SJSA1 (cell line): ENCODE results near the gene VSTM4. TPM values are rescaled to one million over a fixed set of nuclear protein-coding genes. Genes with fewer than 3 reads are reported as not detected.
A peak's percentile ranks its signal among the peaks of the same experiment; 100 is the strongest.

Source experiments
- DNase-seq, 2 experiments: peaks; one replicate each; pipeline ENCODE4 v3.0.0-alpha.2; 2015 to 2020; ENCODE audit warnings: low spot score in 2 of 2, low read depth in 1 of 2
- H3K27ac ChIP-seq: fragments of 250-450 bp; sonication (Bioruptor Pico); 2 replicates; pipeline ENCODE4 v1.5.1; 2020; ENCODE audit warnings: mild to moderate bottlenecking, moderate library complexity
- H3K27me3 ChIP-seq: fragments of 250-450 bp; sonication (Bioruptor Pico); replicated peaks from 2 replicates; pipeline ENCODE4 v1.5.1; 2020; ENCODE audit warnings: mild to moderate bottlenecking, moderate library complexity
- H3K36me3 ChIP-seq: fragments of 250-450 bp; sonication (Bioruptor Pico); 2 replicates; pipeline ENCODE4 v1.5.1; 2020; ENCODE audit warnings: mild to moderate bottlenecking
- H3K4me1 ChIP-seq: fragments of 250-450 bp; sonication (Bioruptor Pico); replicated peaks from 2 replicates; pipeline ENCODE4 v1.6.1; 2021; ENCODE audit warnings: mild to moderate bottlenecking
- H3K4me3 ChIP-seq: fragments of 250-450 bp; sonication (Bioruptor Pico); 2 replicates; pipeline ENCODE4 v1.5.1; 2020; ENCODE audit warnings: mild to moderate bottlenecking
- H3K9me3 ChIP-seq: fragments of 250-450 bp; sonication (Bioruptor Pico); replicated peaks from 2 replicates; pipeline ENCODE4 v1.5.1; 2020; ENCODE audit warnings: mild to moderate bottlenecking
- total RNA-seq: library from RNA; depleted of rRNA; stranded (reverse); fragments of >200 nt; shearing (Covaris generic); gene quantifications from 2 replicates; pipeline ENCODE4 v1.2.3, GENCODE V29; 2014

The VSTM4 gene
- total RNA-seq, 1 experiment from 2014 or later: 3.7 TPM

- Histone ChIP-seq H3K27ac (no peak overlapping the region), H3K27me3 (0 out of 2 replicates have a peak, but pooled peaks cover 2% of the 10 kb centered on the region), H3K4me3 (no peak overlapping the region), H3K36me3 (0 out of 2 replicates have a peak, but pooled peaks cover 4% of the 10 kb centered on the region), H3K9me3 (no peaks in the 10 kb centered on the region), H3K4me1 (peaks cover 9% of the 10 kb centered on the region)
- DNase-seq: no peak
Measured at GRCh38 chr10:49118430-49119074, 3.2 kb upstream of the VSTM4 start.

- DNase-seq: no peak
- no peak overlapping the region for H3K27ac ChIP-seq
- no peaks in the 10 kb centered on the region for H3K9me3 ChIP-seq
- peaks cover 9% of the 10 kb centered on the region for H3K4me1 ChIP-seq
- H3K36me3 ChIP-seq: 0 out of 2 replicates have a peak, but pooled peaks cover 4% of the 10 kb centered on the region
- H3K27me3 ChIP-seq: no peaks in the 10 kb centered on the region
- no peak overlapping the region for H3K4me3 ChIP-seq
Measured at GRCh38 chr10:49117376-49118070, 2.2 kb upstream of the VSTM4 start.

DNA sequence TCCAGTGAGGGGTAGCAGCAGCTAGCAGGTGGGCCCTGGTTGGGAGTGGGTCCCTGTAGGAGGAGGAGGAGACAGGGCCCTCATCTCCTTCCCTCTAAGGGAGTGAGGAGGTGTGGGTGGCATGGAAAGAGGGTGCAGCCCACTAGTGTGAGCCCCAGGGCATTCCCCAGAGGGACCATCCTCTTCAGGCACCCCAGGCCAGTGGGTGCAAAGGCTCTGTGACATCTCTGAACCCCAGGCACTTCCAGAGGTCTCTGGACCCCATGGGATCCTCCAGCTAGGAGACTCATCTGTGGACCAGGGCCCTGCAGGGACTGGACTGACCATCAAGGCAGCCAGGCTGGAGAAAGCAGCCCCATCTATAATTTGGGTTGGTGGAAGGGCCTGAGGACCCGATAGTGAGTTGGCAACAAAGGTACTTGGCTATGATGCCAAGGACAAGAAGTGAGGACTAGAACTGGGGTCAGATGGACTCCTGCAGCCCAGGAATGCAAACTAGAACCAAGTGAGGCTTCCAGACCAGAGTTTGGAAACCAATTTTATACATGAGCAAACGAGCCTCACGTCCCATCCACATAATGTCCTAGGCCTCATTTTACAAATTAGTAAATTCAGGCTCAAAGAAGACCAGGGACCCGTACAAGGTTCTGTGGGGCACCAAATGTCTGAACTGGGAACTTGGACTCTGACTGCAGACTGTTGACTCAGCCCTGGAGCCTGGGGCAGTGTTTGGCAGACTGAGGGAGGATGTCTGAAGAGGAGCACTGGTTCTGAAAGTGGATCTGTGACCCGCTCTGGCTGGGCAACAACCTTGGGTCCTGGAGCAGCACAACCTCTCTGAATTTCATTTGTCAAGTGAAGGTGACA lies 1.4 kb upstream of the VSTM4 start:
- peaks cover 9% of the 10 kb centered on the region for H3K4me1 ChIP-seq
- H3K27me3 ChIP-seq: no peaks in the 10 kb centered on the region
- 0 out of 2 replicates have a peak, but pooled peaks cover 4% of the 10 kb centered on the region for H3K36me3 ChIP-seq
- no peak overlapping the region for H3K27ac ChIP-seq
- DNase-seq: no peak
- H3K9me3 ChIP-seq: no peaks in the 10 kb centered on the region
- H3K4me3 ChIP-seq: no peak overlapping the region

DNA sequence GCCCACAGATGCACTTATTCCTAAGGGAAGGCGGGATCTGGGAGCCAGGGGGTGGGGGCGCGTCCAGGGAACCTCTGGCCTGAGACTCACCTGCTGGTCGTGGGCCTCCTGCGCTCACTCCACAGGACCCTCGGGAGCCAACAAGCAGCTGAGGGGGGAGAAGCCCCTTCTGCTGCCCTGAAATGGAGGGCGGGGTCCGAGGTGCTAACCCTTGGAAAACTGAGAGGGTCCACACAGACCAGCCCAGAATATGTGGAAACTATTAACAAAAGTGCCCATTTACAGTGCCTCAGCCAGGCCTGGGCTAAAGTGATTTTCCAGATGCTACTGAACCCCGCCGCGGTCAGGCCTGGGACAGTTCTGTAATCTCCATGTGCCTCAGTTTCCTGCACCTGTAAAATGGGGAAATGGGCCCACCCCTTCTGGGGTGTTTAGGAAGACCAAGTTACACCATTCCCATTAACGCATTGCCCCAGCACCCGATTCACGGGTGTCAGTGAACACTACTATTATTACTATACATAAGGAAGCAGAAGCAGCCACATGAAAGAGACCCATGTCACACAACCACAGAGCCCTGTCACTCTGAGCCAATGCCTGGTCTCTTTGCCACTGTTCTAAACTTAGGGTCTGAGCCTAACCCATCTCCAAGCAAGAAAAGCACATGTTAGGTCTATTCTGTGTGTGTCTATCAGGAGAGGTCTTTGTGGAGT lies 630 bp upstream of the VSTM4 start:
- Histone ChIP-seq H3K4me3 (peak overlapping the region; percentile 71), H3K27me3 (no peaks in the 10 kb centered on the region), H3K36me3 (0 out of 2 replicates have a peak, but pooled peaks cover 4% of the 10 kb centered on the region), H3K9me3 (no peaks in the 10 kb centered on the region), H3K4me1 (peaks cover 9% of the 10 kb centered on the region), H3K27ac (no peak overlapping the region)
- DNase-seq: no peak

DNA sequence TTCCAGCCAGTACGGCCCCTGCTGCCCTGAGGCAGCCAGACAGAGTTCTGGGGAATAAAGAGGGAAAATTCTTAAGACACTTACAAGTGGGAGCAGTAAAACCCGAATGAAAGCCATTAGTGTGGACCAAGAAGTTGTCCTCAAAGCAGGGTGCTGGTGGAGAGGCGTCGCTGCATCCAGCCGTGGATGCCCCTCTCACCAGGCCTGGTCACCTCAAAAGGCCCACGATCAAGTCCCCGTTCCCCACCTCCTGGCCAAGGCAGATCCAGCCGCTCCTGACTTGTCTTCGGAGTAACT lies 656 bp downstream of the VSTM4 start:
- Histone ChIP-seq H3K27me3 (no peaks in the 10 kb centered on the region), H3K36me3 (0 out of 2 replicates have a peak, but pooled peaks cover 4% of the 10 kb centered on the region), H3K27ac (peak overlapping the region; percentile 53), H3K4me1 (peaks cover 9% of the 10 kb centered on the region), H3K9me3 (no peaks in the 10 kb centered on the region), H3K4me3 (peak overlapping the region; percentile 71)
- DNase-seq: no peak

GRCh38 chr10:49113741-49114141 lies 1.6 kb downstream of the VSTM4 start:
- Histone ChIP-seq H3K27me3 (no peaks in the 10 kb centered on the region), H3K9me3 (no peaks in the 10 kb centered on the region), H3K4me3 (no peak overlapping the region), H3K27ac (no peak overlapping the region), H3K36me3 (0 out of 2 replicates have a peak, but pooled peaks cover 4% of the 10 kb centered on the region), H3K4me1 (peaks cover 9% of the 10 kb centered on the region)
- no peak for DNase-seq

DNA sequence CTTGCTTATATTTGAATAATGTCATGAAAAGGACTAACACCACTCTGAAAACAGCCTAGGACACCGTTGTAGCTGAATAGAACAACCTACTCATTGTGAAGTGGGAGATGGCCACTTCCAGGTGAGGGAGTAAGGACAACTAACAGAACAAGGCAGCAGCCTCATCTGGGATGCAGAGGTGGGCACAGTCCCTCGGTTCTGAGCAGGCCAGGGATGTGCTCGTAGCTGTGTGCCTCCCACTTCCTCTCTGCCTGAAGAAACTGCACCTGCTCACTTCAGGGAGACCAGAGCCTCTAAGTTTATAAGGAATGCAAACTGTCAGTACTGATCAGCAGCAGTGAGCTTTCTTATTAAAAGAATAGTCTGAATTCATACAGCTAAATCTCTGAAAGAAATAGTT lies 2.5 kb downstream of the VSTM4 start:
- no peak for DNase-seq
- no peak overlapping the region for H3K27ac ChIP-seq
- peaks cover 9% of the 10 kb centered on the region for H3K4me1 ChIP-seq
- 0 out of 2 replicates have a peak, but pooled peaks cover 4% of the 10 kb centered on the region for H3K36me3 ChIP-seq
- H3K9me3 ChIP-seq: no peaks in the 10 kb centered on the region
- no peak overlapping the region for H3K4me3 ChIP-seq
- no peaks in the 10 kb centered on the region for H3K27me3 ChIP-seq

GRCh38 chr10:49112098-49112497 lies 3.2 kb downstream of the VSTM4 start:
- Histone ChIP-seq H3K4me3 (no peak overlapping the region), H3K9me3 (no peaks in the 10 kb centered on the region), H3K36me3 (0 out of 2 replicates have a peak, but pooled peaks cover 4% of the 10 kb centered on the region), H3K27me3 (no peaks in the 10 kb centered on the region), H3K4me1 (peaks cover 9% of the 10 kb centered on the region), H3K27ac (no peak overlapping the region)
- DNase-seq: no peak

DNA sequence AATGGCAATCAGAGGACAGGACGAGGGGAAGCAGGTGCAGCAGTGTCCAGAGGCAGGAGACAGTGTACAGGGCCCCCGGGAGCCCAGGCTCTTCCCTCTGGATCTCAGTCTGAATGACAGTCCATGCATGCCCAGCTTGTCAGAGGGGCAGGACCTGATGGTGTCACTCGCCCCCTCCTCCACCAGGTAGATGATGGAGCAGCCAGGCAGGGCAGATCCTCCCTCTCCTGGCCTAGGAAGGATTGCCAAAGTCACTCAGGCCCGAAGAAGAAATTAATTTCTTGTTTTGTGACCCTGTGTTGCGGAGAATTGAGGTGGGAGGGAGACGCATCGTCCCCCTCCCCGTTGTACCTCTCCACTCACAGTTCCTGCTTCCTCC lies 4.0 kb downstream of the VSTM4 start:
- H3K4me1 ChIP-seq: peaks cover 9% of the 10 kb centered on the region
- H3K27me3 ChIP-seq: no peaks in the 10 kb centered on the region
- H3K9me3 ChIP-seq: no peaks in the 10 kb centered on the region
- H3K4me3 ChIP-seq: no peak overlapping the region
- H3K27ac ChIP-seq: no peak overlapping the region
- no peak for DNase-seq
- H3K36me3 ChIP-seq: 0 out of 2 replicates have a peak, but pooled peaks cover 4% of the 10 kb centered on the region

DNA sequence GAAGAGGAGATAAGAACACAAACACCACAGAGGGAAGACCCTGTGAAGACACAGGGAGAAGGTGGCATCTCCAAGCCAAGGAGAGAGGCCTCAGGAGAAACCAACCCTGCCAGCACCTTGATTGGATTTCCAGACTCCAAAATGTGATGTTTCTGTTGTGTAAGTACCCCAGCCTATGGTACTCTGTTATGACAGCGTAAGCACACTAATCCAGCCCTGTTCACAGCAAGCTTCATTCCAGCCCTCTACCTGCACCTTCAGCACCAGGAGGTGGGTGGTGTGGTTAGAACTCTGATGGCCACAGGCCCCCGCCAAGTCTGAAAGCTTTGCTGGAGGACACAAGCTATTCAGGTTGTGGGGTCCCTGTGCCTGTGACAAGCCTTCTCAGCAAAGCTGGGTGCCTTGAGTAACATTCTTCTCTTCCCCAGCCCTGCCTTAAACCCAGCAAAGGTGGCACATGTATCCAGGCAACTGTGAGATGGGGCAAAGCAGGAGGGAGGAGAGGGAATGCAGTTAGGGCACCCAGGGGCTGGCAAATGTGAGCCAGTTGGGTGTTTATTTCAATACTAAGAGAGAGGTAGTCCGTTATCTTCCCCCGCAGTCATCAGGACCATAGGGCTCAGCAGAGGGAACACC lies 4.5 kb downstream of the VSTM4 start:
- peaks cover 9% of the 10 kb centered on the region for H3K4me1 ChIP-seq
- 0 out of 2 replicates have a peak, but pooled peaks cover 4% of the 10 kb centered on the region for H3K36me3 ChIP-seq
- no peak overlapping the region for H3K27ac ChIP-seq
- H3K9me3 ChIP-seq: no peaks in the 10 kb centered on the region
- no peak overlapping the region for H3K4me3 ChIP-seq
- no peak for DNase-seq
- no peaks in the 10 kb centered on the region for H3K27me3 ChIP-seq

DNA sequence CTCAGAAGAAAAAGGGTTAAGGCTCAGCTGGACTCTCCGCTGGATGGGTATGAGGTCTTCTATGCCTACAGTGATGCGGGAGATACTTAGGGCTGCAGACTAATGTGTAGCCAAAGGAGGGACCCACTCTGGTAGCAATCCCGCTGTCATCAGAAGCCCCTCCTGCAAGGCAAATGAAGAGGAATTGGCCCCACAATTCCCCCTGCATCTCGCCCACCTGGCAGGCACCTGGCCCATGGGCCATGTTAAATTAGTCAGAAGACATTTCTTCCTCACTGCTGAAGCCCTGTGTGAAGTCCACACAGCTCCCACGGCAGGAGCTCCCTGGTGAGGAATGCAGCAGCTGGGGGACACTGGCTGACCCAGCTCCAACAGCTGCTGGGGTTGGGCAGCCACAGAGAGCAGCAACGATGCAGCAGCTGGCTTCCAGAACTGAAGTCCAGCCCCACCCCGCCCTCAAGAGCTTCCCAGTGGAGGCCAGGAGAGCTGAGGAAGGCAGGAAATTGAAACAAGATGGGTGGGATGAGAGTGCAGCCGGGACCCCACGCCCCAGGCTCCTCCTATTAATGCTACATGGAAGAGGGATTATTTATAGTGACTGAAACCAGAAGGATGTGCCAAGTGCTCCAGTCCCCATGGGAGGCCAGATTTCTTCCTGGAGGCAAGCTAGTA lies 5.5 kb downstream of the VSTM4 start:
- no peak for DNase-seq
- Histone ChIP-seq H3K36me3 (0 out of 2 replicates have a peak, but pooled peaks cover 1% of the 10 kb centered on the region), H3K4me3 (no peak overlapping the region), H3K27me3 (no peaks in the 10 kb centered on the region), H3K4me1 (peaks cover 3% of the 10 kb centered on the region), H3K9me3 (no peaks in the 10 kb centered on the region), H3K27ac (no peak overlapping the region)

- Histone ChIP-seq H3K9me3 (no peaks in the 10 kb centered on the region), H3K36me3 (no peaks in the 10 kb centered on the region), H3K4me1 (no peaks in the 10 kb centered on the region), H3K4me3 (no peak overlapping the region), H3K27ac (no peak overlapping the region), H3K27me3 (no peaks in the 10 kb centered on the region)
- DNase-seq: no peak
Measured at GRCh38 chr10:49108656-49109055, 6.7 kb downstream of the VSTM4 start.
